Measurements from ENCODE around the gene ABLIM1. TPM values are rescaled to one million over a fixed set of nuclear protein-coding genes. Genes with fewer than 3 reads are reported as not detected.
A peak's percentile ranks its signal among the peaks of the same experiment; 100 is the strongest.

Gene ABLIM1
- total RNA-seq, 2 experiments from 2014 or later, result 114 to 116 TPM

DNA sequence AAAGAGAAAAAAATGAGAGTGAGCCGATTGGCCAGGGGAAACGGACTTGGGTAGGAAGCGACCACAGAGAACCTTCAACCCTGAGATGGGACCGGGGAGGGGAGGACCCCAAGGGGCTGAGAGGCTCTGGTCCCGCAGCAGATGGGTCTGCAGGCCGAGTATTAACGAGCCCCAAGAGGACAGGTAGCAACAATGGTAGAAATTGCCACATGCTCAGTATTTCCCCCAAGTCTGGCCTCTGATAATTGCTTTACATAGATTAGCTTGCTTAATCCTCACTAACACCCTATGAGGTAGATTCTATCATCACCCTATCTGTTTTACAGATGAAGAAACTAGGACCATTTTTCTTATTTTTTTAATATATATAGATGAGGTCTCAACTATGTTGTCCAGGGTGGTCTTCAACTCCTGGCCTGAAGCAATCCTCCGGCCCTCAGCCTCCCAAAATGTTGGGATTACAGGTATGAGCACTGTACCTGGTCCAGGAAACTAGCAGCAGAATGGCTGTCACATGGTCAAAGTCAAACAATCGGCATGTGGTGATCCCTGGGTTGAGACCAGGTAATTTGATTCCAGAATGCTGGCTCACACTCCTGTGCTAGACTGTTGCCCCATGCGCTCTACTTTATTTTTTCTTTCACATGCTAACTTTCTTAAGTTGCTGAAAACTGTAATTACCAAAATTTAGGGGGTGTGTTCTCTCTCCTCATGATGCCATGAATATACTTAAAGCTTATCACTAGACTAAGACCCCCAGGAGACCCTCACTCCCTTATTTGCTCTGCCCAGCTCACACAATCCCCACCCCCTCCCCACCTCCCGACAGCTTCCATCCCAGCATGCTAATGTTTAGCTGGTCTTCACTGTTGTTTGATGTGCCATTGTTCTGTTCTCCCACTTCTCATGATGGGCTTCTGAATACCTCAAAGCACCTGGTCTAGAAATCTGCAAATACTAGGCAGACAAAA is 185.9 kb downstream of the ABLIM1 start:
- peaks cover 28% of the 10 kb centered on the region for H3K4me1 Mint-ChIP-seq
- H3K36me3 Mint-ChIP-seq, result peaks cover 10% of the 10 kb centered on the region
- no peaks in the 10 kb centered on the region for H3K27me3 Mint-ChIP-seq
- peak overlapping the region; percentile 58 for H3K27ac Mint-ChIP-seq
- no peak for DNase-seq
- H3K4me3 Mint-ChIP-seq, result no peak overlapping the region
- H3K9me3 Mint-ChIP-seq, result no peaks in the 10 kb centered on the region

DNA sequence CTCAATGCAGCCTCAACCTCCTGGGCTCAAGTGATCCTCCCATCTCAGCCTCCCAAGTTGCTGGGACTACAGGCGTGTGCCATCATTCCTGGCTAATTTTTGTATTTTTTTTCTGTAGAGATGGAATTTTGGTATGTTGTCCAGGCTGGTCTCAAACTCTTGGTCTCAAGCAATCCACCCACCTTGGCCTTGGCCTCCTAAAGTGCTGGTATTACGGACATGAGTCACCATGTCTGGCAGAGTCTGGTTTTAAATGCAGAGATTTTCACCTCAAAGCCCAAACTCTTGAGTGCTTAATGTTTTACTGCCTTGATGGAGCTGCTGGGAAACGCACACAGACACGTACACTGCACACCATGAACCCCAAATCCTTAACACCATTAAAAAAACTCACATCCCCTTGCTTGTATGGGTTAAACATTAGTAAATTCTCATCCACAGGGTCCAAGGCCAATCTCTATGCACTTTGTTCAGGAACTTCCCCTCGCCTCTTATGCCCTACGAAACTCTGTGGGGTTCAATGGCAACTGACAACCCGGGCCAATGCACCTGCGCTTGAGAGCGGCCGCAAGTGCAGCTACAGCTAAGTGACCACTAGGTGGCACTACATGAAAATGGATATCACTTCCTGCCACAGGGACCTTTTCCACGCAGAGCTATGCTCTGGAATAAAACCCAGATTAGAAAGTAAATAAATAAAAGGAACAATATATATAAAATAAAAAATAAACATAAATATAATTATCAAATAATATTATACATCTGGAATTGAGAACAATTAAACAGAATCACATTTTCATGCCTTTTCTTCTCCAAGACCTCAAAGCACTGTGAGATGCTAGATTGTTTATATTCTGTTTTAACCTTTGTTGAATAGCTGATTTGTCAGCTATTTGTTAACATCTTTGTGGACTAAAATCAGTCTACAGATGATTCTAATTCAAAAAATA is 186.8 kb downstream of the ABLIM1 start:
- Mint-ChIP-seq H3K4me1 (peaks cover 21% of the 10 kb centered on the region), H3K9me3 (no peaks in the 10 kb centered on the region), H3K27me3 (no peaks in the 10 kb centered on the region), H3K27ac (peak overlapping the region; percentile 51), H3K36me3 (peaks cover 10% of the 10 kb centered on the region), H3K4me3 (no peak overlapping the region)
- peak; percentile 60 for DNase-seq

DNA sequence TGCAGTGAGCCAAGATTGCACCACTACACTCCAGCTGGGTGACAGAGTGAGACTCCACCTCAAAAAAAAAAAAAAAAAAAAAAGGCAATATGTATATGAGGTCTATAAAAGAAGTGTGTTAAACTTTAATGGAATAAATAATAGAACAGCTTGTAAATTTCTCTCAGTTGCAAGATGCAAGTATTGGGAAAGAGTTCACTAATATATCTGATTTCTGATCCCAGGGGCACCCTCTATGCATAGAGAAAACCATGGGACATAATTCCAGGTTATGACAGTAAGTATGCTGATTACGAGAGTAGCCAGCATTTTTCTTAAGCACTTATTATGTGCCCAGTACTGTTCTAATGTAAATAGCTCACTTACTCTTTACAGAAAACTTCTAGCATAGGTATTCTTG is 187.7 kb downstream of the ABLIM1 start:
- no peak overlapping the region for H3K27ac Mint-ChIP-seq
- H3K9me3 Mint-ChIP-seq, result no peaks in the 10 kb centered on the region
- H3K4me3 Mint-ChIP-seq, result no peak overlapping the region
- H3K36me3 Mint-ChIP-seq, result peaks cover 11% of the 10 kb centered on the region
- H3K4me1 Mint-ChIP-seq, result peaks cover 15% of the 10 kb centered on the region
- no peak for DNase-seq
- no peaks in the 10 kb centered on the region for H3K27me3 Mint-ChIP-seq

DNA sequence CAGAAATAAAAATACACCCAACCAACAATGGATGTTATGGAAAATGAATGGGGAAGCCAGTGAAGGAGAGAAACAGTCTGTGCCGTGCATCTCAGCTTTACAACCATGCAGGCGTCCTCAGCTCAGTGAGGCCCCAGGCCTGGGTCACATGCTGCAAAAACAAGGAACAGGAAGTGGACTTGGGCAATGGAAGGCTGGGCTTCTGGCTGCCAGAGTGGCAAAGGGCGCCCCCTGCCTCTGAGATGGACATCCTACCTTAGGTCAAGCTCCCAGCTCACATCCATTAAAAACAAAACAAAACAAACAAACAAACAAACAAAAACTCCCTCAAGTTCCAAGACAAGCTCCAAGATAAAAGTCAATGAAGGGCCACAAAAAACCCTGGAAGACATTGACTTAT is 199.1 kb downstream of the ABLIM1 start:
- no peaks in the 10 kb centered on the region for H3K9me3 Mint-ChIP-seq
- H3K27ac Mint-ChIP-seq, result peak overlapping the region; percentile 75
- peaks cover 28% of the 10 kb centered on the region for H3K4me1 Mint-ChIP-seq
- peaks cover 19% of the 10 kb centered on the region for H3K36me3 Mint-ChIP-seq
- DNase-seq, result peak; percentile 42
- no peak overlapping the region for H3K4me3 Mint-ChIP-seq
- no peaks in the 10 kb centered on the region for H3K27me3 Mint-ChIP-seq

DNA sequence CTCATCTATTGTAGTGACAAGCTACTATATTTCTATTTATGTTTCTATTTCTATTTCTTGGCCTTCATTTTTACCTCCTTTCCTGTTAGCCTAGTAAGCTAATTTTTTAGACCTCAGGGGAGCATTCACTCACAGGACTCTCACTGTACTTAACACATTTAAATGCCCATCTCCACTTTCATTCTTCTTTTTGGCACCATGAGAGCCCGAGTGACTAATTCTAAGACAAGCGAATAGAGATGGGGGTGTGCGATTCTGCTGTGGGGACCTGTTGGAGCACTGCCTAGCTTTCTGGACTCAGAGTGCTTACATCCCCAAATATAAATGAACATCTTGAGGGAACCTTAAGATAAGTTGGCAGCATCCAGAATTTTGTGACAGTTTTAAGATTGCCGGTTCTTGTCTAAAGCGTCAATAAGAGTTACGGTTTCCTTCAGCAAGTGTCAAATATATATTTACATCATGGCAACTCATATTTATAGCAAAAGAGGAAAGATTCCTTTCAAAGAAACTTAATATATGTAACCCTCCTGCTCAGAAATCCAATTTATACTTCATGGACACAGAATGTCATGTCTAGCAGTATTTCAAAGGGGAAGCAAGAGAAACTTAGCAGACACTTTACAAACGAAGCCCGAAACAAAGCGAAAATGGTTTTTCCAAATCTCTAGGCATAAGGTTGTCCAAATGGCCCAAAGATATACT is 199.7 kb downstream of the ABLIM1 start:
- H3K27ac Mint-ChIP-seq, result peak overlapping the region; percentile 75
- no peaks in the 10 kb centered on the region for H3K27me3 Mint-ChIP-seq
- no peak overlapping the region for H3K4me3 Mint-ChIP-seq
- peaks cover 19% of the 10 kb centered on the region for H3K36me3 Mint-ChIP-seq
- H3K4me1 Mint-ChIP-seq, result peaks cover 28% of the 10 kb centered on the region
- no peaks in the 10 kb centered on the region for H3K9me3 Mint-ChIP-seq
- DNase-seq, result no peak

DNA sequence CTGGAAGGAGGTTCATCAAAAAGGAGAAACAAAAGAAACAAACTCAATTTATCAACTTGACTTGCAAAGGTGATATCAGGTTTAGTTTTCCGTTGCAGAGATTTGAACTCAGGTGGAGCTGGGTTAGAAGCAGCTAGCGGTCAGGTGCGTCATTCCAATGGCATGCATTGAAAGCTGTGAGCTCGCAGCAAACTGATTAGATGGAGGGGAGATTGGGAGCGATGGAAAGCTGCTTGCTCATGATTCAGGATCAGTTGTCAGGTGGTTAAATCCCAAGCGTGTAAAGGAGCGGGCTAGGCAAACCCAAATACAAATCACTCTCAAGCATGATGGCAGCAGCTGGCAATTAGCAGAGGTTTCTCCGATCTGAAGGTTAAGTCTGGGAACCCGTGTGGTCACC is 204.5 kb downstream of the ABLIM1 start:
- peaks cover 2% of the 10 kb centered on the region for H3K36me3 Mint-ChIP-seq
- H3K27ac Mint-ChIP-seq, result no peak overlapping the region
- peaks cover 31% of the 10 kb centered on the region for H3K4me1 Mint-ChIP-seq
- H3K4me3 Mint-ChIP-seq, result no peak overlapping the region
- DNase-seq, result no peak
- H3K9me3 Mint-ChIP-seq, result no peaks in the 10 kb centered on the region
- no peaks in the 10 kb centered on the region for H3K27me3 Mint-ChIP-seq

DNA sequence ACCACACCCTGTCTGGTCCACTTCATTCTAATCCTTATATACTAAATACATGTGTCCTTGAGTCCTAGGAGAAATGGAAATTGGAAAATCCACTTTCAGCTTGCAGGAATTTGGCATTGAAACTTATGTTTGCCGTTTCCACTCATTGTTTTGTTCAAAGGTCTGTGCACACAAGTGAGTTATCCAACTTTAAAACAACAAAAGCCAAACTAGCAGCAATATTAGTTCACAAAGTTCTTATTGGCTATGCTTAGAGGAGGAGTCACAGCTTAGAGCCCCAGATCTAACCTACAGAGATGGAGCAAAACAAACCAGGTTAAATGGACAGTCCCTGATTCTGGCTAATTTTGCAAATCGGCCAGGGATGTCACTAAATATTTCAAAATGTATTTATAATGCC is 209.2 kb downstream of the ABLIM1 start:
- Mint-ChIP-seq H3K27ac (peak overlapping the region; percentile 65), H3K36me3 (no peaks in the 10 kb centered on the region), H3K9me3 (no peaks in the 10 kb centered on the region), H3K4me3 (no peak overlapping the region), H3K4me1 (peaks cover 15% of the 10 kb centered on the region), H3K27me3 (no peaks in the 10 kb centered on the region)
- DNase-seq, result no peak

DNA sequence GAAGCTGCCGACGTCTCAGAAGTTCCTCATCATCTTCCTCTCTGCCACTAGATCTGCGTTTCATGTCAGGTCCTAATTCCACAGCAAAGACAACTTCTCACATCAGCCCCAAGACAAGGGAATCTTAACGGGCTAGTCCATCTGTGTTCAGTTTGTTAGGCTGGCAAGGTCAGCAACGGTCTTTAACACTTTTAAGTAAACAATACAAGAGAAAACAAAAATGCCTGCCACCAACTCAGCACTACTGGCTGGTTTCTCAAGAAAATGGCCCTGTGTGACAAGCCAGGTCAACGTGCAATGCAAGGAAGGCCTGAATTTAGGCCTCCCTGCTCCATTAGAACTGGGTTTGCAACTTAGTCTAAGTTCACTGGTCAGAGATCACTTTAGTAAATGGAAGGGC is 212.7 kb downstream of the ABLIM1 start:
- Mint-ChIP-seq H3K36me3 (peaks cover 2% of the 10 kb centered on the region), H3K27ac (peak overlapping the region; percentile 54), H3K9me3 (no peaks in the 10 kb centered on the region), H3K27me3 (no peaks in the 10 kb centered on the region), H3K4me1 (peaks cover 4% of the 10 kb centered on the region), H3K4me3 (no peak overlapping the region)
- no peak for DNase-seq

DNA sequence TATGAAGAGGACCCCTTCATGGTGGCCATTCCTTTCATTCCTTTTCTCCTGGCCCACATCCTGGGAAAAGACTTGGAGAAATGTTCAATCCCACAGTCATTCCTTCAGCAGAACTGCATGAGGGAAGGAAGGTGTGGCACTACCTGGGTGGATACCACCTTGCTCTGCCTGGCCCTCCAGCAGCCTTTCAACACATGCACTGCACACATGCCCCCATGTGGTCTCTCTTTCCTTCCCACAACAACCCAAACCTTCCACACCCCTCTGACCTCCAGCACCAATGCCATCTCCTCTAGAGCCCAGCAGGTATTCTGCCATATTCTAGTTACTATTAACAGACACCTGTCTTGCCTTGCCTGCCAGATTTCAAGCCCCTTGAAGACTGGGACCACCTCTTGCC is 213.3 kb downstream of the ABLIM1 start:
- Mint-ChIP-seq H3K4me1 (peaks cover 4% of the 10 kb centered on the region), H3K27ac (no peak overlapping the region), H3K36me3 (peaks cover 3% of the 10 kb centered on the region), H3K4me3 (no peak overlapping the region), H3K9me3 (no peaks in the 10 kb centered on the region), H3K27me3 (no peaks in the 10 kb centered on the region)
- no peak for DNase-seq

DNA sequence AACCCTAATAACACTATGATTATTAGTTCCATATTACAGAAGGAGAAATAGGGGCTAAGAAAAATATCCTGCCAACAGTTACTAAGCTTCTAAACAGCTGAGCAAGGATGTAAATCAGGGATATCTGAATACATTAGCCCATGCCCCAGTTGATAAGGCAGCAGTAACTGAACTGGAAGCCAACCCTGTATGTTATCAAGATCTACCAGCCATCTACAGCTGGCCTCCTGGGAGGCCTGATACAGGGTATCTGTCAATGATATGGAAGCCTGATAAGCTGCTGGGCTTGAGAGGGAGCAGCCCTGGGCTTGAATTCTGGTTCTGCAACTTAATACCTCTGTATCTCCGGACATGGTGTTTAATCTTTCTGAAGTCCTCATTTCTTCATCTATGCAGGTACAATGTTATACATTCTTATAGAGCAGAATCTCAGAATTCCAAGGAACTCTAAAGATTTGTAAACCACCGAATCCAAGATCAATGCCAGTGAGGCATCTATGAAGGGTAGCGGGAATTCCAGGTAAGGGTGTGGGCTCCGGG is 215.9 kb downstream of the ABLIM1 start:
- DNase-seq, result no peak
- no peak overlapping the region for H3K27ac Mint-ChIP-seq
- H3K36me3 Mint-ChIP-seq, result peaks cover 13% of the 10 kb centered on the region
- no peak overlapping the region for H3K4me3 Mint-ChIP-seq
- no peaks in the 10 kb centered on the region for H3K27me3 Mint-ChIP-seq
- H3K9me3 Mint-ChIP-seq, result no peaks in the 10 kb centered on the region
- H3K4me1 Mint-ChIP-seq, result peaks cover 3% of the 10 kb centered on the region

DNA sequence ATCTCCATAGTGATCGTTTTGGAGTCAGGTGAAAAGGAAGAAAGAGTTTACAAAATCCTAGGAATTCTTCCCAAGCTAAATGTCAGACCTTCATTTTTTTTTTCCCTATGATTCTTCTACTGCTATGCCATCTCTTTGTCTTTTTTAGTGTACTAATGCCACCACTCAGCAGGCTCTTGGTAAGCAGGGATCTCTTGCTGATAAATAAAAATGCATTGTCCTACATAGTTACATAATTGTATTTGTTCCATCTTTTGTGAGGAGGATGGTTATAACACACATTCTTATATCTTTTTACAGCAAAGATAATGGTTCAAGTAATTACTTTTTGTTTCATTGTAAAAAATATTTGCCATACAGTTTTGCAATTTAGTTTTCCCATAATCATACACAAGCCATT is 217.0 kb downstream of the ABLIM1 start:
- Mint-ChIP-seq H3K27me3 (no peaks in the 10 kb centered on the region), H3K4me1 (peaks cover 3% of the 10 kb centered on the region), H3K27ac (no peak overlapping the region), H3K4me3 (no peak overlapping the region), H3K9me3 (no peaks in the 10 kb centered on the region), H3K36me3 (peaks cover 15% of the 10 kb centered on the region)
- no peak for DNase-seq

DNA sequence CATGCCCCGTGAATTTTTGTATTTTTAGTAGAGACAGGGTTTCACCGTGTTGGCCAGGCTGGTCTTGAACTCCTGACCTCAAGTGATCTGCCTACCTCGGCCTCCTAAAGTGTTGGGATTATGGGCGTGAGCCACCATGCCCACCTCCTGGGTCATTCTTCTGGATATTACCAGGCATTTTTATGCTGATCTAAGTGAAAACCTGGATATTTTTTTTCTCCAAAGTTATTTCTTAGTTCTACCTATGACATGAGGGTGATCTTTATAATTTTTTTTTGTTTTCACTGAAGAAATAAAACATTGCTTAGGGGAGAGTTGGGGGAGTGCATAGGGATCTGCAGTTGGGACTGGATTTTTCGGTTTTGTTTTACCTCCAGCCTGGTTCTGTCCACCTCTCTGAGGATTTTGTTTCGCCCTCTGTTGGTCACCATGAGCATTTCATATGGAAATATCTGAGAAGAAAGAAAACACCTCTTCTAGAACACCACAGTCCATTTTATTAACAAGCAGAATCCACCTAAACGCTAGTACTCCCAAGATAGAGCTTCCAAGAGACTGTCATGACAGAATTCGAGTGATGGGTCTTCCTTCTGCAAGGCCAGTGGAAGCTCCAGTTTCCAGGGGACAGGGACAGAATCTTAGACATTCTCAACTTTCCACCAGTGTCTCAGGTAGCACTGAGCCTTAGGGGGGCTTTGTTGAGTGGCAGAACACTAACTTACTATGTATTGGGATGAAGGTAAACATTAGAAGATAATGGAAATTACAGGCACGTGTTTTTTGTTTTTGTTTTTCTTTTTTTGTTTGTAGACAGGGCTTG is 220.4 kb downstream of the ABLIM1 start:
- Mint-ChIP-seq H3K36me3 (peaks cover 20% of the 10 kb centered on the region), H3K9me3 (no peaks in the 10 kb centered on the region), H3K4me3 (no peak overlapping the region), H3K27me3 (no peaks in the 10 kb centered on the region), H3K4me1 (peaks cover 9% of the 10 kb centered on the region), H3K27ac (peak overlapping the region; percentile 51)
- DNase-seq, result no peak

DNA sequence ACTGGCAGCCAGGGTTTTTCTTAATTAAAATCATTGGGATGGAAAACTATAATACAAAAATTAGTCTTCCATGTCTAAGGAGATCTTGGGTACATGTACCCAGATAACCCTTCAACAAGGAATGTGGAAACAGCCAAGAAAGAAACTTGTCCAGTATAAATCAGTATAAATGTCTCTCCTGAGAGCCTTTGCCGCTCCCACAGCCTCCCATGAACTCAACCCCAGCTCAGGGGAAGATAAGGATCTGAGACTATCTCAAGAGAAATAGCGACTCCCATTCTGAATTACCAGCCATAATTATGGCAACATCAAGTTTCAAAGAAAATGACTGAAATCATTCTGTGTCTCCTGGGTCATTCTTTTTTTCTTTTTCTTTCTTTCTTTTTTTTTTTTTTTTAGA is 221.1 kb downstream of the ABLIM1 start:
- Mint-ChIP-seq H3K27me3 (no peaks in the 10 kb centered on the region), H3K4me3 (no peak overlapping the region), H3K36me3 (peaks cover 20% of the 10 kb centered on the region), H3K4me1 (peaks cover 12% of the 10 kb centered on the region), H3K9me3 (no peaks in the 10 kb centered on the region), H3K27ac (no peak overlapping the region)
- DNase-seq, result no peak

DNA sequence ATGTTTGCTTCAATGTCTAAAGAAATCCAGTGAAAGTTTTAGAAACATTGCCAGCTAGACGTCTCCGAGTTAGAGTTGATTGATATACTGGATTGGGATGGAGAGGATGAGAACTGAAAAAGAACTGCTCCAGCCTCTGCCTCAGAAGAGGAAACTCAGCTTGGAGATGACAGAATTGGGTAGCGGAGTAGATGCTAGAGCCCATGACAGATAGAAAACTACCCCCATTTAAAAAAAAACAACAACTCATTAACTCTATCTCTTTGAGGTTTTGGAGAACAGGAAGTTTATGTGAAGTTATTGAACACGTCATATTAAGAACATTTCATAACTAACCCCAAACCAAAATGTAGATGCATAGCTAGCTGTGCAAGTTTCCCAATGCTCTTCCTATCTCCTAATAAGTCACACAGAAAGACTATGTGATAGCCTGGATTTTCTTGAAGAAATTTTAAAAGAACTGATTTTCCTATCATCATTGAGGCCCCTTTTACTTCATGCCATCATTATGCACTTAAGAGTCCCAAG is 225.4 kb downstream of the ABLIM1 start:
- no peak for DNase-seq
- H3K36me3 Mint-ChIP-seq, result peaks cover 23% of the 10 kb centered on the region
- H3K4me3 Mint-ChIP-seq, result no peak overlapping the region
- no peaks in the 10 kb centered on the region for H3K27me3 Mint-ChIP-seq
- H3K27ac Mint-ChIP-seq, result peak overlapping the region; percentile 50
- no peaks in the 10 kb centered on the region for H3K9me3 Mint-ChIP-seq
- H3K4me1 Mint-ChIP-seq, result peaks cover 10% of the 10 kb centered on the region

Measured in activated naive CD8-positive, alpha-beta T cell treated with anti-CD3 and anti-CD28 coated beads for 36 hours (primary cell).